Skeletal muscle tissue (tissue), 4 donors: ENCODE results near the gene GLTPD2. TPM values are rescaled to one million over a fixed set of nuclear protein-coding genes. Genes with fewer than 3 reads are reported as not detected.

ENCODE experiments used
- H3K27ac ChIP-seq: one replicate; pipeline ENCODE4 v1.7.0; 2013; ENCODE audit warnings: mild to moderate bottlenecking, low read depth, low read length, inconsistent platforms
- H3K27me3 ChIP-seq, 3 donors: one replicate each; pipeline ENCODE4 v1.7.0; 2013; ENCODE audit warnings: low read length in 3 of 3; ENCODE audit not compliant: control insufficient read depth in 3 of 3, insufficient read depth in 3 of 3
- H3K36me3 ChIP-seq, 3 donors: one replicate each; pipeline ENCODE4 v1.7.0; 2013; ENCODE audit warnings: low read length in 3 of 3; ENCODE audit not compliant: control insufficient read depth in 3 of 3, insufficient read depth in 3 of 3
- H3K4me1 ChIP-seq, 3 donors: one replicate each; pipeline ENCODE4 v1.7.0; 2013; ENCODE audit warnings: low read length in 3 of 3, mild to moderate bottlenecking in 3 of 3; ENCODE audit not compliant: control insufficient read depth in 3 of 3, insufficient read depth in 3 of 3
- H3K4me3 ChIP-seq, 3 donors: one replicate each; pipeline ENCODE4 v1.7.0; 2013; ENCODE audit warnings: low read length in 3 of 3
- H3K9ac ChIP-seq, 3 donors: one replicate each; pipeline ENCODE4 v1.7.0; 2013; ENCODE audit warnings: low read length in 3 of 3, mild to moderate bottlenecking in 3 of 3, moderate library complexity in 2 of 3, low read depth in 1 of 3
- H3K9me3 ChIP-seq, 3 donors: one replicate each; pipeline ENCODE4 v1.7.0; 2013; ENCODE audit warnings: low read length in 3 of 3; ENCODE audit not compliant: control insufficient read depth in 3 of 3
- total RNA-seq: library from RNA; depleted of rRNA; stranded (reverse); fragments of >200 nt; gene quantifications from one replicate; pipeline ENCODE4 v1.2.3, GENCODE V29; 2014
- donor health status: Osteomylitis.

GLTPD2 gene
- total RNA-seq, 1 donor from 2014 or later = not detected

DNA sequence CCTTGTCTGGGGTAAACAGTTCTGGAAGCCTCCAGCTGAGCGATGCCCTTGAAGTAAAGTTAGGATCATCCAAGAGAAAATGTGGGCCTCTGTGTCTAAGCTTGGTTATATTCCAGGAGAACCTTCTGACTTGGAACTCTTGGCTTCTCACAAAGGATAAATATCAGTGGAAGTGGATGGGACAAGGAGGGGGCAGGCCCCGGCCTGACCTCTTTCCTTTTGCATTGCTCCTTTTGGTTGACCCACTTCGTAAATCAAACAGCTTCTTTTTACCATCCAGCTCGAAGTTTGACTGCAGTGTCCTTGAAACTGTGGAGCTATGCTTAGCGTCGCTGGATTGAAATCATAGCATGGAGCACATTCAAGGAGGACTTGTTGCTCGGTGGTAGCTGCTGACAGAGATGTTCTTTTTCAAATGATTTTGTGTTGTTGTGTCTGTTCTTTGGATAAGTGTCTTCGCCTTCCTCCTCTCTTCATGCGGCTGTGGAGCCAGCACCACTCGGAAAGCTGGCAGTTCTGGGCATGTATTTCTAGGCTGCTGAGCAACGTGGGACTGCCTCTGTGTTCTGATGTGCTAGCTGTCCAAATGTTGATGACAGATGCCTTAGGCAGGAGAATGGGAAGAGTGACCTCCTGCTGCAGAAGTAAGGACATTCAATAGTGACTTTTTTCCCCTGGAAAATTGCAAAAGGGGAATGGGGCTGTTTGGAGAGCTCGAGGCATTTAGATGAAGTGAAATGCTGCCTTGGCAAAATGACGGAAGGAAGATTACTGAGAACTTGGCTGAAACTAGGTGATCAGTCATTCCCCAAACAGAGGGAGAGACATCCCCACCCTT is 48.9 kb downstream of the GLTPD2 start:
- peaks cover 0 to 5% (median 0%) of the 10 kb centered on the region in 3 donors for H3K36me3 ChIP-seq
- H3K27ac ChIP-seq = peak overlapping the region; percentile 17
- H3K4me1 ChIP-seq = peaks cover 31 to 43% (median 41%) of the 10 kb centered on the region in 3 donors
- no peaks in the 10 kb centered on the region for H3K27me3 ChIP-seq
- H3K9me3 ChIP-seq = no peaks in the 10 kb centered on the region
- peak overlapping the region in 2 of 3 donors; percentile 1 to 34 for H3K9ac ChIP-seq
- H3K4me3 ChIP-seq = no peak overlapping the region

DNA sequence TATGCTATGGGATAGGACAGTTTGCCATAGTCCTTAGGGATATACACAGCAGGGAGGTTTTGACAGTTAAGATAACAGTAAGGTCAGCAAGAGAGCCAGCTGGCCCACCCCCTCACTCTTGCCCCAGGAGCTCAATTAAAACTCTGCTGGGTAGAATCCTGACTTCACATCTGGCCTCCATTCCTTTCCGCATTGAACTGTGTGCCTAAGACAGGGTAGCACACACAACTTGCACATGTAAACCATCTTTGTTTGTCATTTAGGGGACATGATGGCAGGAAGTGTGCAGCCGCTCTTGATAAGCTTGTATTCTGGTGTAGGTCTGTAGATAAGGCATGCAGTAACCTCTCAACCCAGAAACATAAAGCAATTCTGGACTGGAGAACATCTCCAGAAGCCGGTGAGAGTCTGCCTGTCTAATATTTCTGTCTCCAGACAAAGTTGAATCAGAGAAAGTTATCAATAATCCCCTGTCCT is 49.6 kb downstream of the GLTPD2 start:
- H3K27me3 ChIP-seq = no peaks in the 10 kb centered on the region
- H3K27ac ChIP-seq = no peak overlapping the region
- peaks cover 31 to 43% (median 41%) of the 10 kb centered on the region in 3 donors for H3K4me1 ChIP-seq
- peaks cover 0 to 5% (median 0%) of the 10 kb centered on the region in 3 donors for H3K36me3 ChIP-seq
- H3K9me3 ChIP-seq = no peaks in the 10 kb centered on the region
- no peak overlapping the region for H3K4me3 ChIP-seq
- peak overlapping the region in 1 of 3 donors; percentile 34 for H3K9ac ChIP-seq

DNA sequence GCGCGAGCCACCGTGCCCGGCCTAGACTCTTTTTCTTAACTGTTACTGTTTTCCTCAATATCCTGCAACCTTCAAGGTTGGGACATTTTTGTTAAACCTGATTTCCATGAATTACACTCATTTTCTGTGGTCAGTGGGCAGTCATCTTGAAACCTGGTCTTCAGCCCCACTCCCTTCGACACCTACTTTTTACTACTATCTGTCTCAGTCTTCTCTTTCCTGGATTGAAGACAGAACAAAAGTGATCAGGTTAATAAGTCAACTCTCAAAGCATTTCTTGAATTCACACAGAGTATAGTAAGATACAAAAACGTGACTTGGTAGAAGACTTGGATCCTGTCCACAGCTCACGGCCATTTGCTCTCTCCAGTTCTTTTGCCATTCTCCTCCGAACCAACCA is 50.5 kb downstream of the GLTPD2 start:
- no peaks in the 10 kb centered on the region for H3K9me3 ChIP-seq
- H3K9ac ChIP-seq = no peak overlapping the region
- H3K4me3 ChIP-seq = no peak overlapping the region
- peaks cover 25 to 38% (median 35%) of the 10 kb centered on the region in 3 donors for H3K4me1 ChIP-seq
- no peaks in the 10 kb centered on the region for H3K27me3 ChIP-seq
- peaks cover 0 to 5% (median 0%) of the 10 kb centered on the region in 3 donors for H3K36me3 ChIP-seq
- no peak overlapping the region for H3K27ac ChIP-seq

Other genes starting within 250 kb of the GLTPD2 start
- 30.3 TPM for gene MYBBP1A, start 233.6 kb upstream of the GLTPD2 start, total RNA-seq
- not detected for gene GGT6, start 228.4 kb upstream of the GLTPD2 start, total RNA-seq
- gene SMTNL2, start 204.4 kb upstream of the GLTPD2 start, total RNA-seq = 74.1 TPM
- gene ALOX15, start 147.3 kb upstream of the GLTPD2 start, total RNA-seq = 0.52 TPM
- 23.5 TPM for gene PELP1, start 84.8 kb upstream of the GLTPD2 start, total RNA-seq
- 7.3 TPM for gene ARRB2, start 78.3 kb upstream of the GLTPD2 start, total RNA-seq
- gene MED11, start 57.5 kb upstream of the GLTPD2 start, total RNA-seq = 6.3 TPM
- 0.52 TPM for gene ZMYND15, start 49.1 kb upstream of the GLTPD2 start, total RNA-seq
- gene CXCL16, start 49.0 kb upstream of the GLTPD2 start, total RNA-seq = 1.6 TPM
- not detected for gene TM4SF5, start 17.1 kb upstream of the GLTPD2 start, total RNA-seq
- 4.7 TPM for gene VMO1, start 2.6 kb upstream of the GLTPD2 start, total RNA-seq
- gene PSMB6, start 7.2 kb downstream of the GLTPD2 start, total RNA-seq = 105 TPM
- gene PLD2, start 18.2 kb downstream of the GLTPD2 start, total RNA-seq = 9.9 TPM
- 13.0 TPM for gene MINK1, start 44.4 kb downstream of the GLTPD2 start, total RNA-seq
- 2.6 TPM for gene C17orf107, start 110.6 kb downstream of the GLTPD2 start, total RNA-seq
- 1.0 TPM for gene CHRNE, start 114.1 kb downstream of the GLTPD2 start, total RNA-seq
- under 0.01 TPM for gene GP1BA, start 143.3 kb downstream of the GLTPD2 start, total RNA-seq
- gene SLC25A11, start 151.1 kb downstream of the GLTPD2 start, total RNA-seq = 59.5 TPM
- 12.0 TPM for gene RNF167, start 151.3 kb downstream of the GLTPD2 start, total RNA-seq
- 137 TPM for gene PFN1, start 159.6 kb downstream of the GLTPD2 start, total RNA-seq
- 2,880 TPM for gene ENO3, start 162.2 kb downstream of the GLTPD2 start, total RNA-seq
- gene SPAG7, start 178.9 kb downstream of the GLTPD2 start, total RNA-seq = 51.7 TPM
- 4.7 TPM for gene CAMTA2, start 198.7 kb downstream of the GLTPD2 start, total RNA-seq
- gene INCA1, start 208.6 kb downstream of the GLTPD2 start, total RNA-seq = not detected
- 47.5 TPM for gene KIF1C, start 209.0 kb downstream of the GLTPD2 start, total RNA-seq
- gene SLC52A1, start 246.5 kb downstream of the GLTPD2 start, total RNA-seq = not detected